NCI-H2196 (cell line): ENCODE measurements around the gene NDUFAF4.

Source experiments
- DNase-seq: peaks from one replicate; lab custom pipeline; 2025; ENCODE audit not compliant: unreplicated experiment; lab: John Stamatoyannopoulos, UW

NDUFAF4 gene

DNA sequence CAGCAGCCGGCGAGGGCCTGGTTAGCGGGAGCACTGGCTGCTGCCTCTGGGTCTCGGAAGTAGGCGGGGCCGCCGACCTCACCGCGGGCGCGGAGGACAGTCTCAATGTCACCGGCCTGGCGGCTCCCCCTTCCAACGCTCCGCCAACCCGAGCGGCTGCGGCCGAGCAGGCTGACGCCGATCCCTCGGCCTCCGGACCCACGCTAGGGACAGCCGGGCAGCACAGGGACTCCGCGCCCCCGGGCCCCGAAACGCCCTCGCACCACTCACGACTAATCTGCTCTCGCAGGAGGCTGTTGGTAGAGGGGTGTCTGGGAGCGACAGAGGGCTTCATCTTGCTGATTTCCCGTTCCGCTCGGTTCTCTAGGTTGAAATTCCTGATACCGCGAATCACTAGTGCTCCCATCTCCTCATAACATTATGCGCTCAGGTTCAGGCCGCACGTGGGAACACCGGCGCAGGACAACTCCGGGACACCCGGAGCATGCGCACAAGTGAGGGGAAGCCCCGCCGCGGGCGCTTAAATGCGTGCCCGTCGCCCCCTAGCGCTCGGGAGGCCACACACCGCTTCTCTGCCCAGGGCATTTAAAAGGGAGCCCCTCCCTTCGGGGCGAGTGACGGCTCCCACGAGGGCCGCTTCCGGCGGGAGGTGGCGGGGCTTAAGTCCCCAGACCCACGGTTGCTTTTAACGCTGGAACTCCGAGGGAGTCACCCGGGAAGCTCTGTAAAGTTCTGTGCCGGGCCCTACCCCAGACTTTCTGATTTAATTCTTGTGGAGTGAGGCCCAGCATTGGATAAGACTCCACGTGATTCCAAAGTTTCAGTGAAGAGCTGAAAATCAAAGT is at the start of gene NDUFAF4:
Gene NDUFAF4, minus strand, starts transcription at position 496 of the 845 bp plus-strand sequence. Its CDS starts 90 bp downstream, at position 406.
- DNase-seq, result peak; percentile 95

DNA sequence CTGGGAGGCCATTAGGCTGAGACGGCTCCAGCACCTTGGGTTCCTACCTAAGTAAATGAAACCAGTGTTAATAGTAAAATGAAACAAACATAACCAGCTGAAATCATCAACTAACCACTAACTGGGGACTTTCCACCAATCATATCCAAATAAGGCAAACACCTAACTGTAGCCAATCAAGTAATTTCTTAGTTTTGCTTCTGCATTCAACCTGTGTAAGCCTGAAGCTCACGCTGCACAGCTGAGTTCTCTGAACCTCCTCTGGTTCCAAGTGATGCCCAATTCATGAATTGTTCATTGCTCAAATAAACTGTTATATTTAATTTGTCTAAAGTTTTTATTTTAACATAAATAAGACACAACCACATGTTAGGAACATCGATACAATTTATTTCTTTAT is 49.4 kb upstream of the NDUFAF4 start:
- no peak for DNase-seq

DNA sequence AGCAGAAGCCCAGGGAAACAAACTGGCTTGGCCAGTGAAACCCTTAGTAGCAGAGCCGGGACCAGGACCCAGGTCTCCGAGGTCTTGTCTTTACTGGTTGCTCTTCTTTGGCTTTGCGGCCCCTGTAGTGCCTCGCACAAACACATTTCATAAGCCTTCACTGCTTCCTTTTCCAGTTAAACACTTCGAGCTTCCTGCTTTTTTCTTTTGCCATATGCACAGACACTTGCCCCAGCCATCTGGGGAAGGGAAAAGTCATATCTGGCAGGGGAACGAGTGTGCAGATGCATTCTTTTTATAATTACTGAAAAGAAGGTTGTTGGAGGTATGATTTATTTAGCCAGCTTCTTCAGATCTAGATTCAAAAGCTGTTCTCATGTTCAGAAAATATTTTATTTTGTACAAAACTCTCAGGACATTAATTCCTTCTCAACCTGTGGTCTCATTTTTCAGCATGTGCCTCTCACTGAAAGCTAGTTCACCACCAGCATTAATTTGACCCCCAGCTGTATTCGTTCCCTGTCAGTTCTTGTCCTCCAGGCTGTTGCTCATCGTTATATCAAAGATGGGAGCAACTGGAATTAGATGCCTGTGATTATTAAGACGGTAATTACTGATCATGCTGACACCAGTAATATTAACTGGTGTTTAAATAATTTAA is 46.0 kb upstream of the NDUFAF4 start:
- no peak for DNase-seq

DNA sequence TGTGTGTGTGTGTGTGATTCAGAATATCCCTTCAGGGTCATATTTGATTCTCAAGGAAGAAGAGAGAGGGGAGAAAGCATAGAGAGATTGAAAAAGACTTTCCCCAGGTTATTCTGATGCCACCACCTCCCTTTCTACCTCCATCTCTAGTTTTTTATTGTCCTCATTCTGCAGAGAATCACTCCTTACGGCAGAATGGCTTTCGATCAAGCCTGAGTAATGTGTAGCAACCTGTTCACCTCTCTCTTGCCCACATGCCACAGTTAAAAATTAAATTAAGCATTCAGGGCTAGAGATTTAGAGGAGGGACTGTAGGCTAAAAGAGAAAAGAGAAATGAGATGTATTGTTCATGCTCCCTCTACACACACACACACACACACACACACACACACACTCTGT is 45.0 kb upstream of the NDUFAF4 start:
- no peak for DNase-seq

DNA sequence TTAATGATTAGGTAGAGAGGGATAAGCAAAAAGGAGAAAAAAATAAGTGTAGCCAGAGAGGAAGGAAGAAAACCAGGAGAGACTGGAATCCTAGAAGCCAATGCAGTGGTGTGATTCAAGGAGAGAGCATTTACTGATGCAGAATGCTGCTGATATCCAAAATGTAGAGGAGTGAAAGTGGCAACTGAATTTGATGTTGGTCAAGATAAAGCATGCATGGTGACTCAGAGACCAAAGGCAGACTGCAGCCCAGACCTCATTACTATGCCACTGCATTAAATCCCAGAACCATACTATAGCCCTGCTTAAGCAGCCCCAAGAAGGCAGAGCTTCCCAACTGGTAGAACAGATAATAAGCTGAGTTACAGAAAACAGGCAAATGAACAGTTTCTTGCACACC is 42.6 kb upstream of the NDUFAF4 start:
- no peak for DNase-seq

DNA sequence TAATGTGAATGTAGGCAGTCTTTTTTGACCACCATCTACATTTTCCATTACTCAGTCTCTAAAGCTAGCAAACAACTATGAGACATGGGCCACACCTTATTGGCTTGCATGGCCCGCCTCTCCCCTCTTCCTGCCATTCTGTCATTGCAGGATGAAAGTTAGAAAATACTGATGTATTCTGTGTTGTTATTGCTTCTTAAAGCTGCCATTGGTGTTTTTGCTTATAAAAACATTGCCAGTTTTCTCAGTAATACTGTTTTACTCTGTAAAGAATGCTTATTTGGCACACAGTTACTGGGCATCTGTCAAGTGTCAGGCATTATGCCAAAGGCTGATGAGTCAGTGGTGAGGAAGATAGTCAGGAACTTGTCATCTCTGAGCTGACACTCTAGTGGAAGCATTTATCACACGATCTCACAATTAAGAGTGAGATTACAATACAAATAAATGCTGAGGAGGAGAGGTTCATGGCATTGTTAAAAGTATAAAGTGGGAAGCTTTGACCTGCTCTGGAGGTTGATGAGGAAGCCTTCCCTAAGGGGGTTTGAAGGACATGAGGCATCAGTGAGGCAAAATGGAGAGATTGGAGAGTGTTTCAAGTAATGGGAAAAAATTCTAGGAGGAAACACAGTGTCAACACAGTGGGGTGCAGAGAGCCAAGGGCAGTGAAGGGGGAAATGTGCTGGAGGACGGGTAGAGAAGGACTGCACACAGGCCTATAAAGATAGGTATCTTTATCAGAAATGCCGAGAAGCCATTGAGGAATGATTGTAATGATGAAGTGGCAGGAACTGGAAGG is 41.5 kb upstream of the NDUFAF4 start:
- peak; percentile 14 for DNase-seq

DNA sequence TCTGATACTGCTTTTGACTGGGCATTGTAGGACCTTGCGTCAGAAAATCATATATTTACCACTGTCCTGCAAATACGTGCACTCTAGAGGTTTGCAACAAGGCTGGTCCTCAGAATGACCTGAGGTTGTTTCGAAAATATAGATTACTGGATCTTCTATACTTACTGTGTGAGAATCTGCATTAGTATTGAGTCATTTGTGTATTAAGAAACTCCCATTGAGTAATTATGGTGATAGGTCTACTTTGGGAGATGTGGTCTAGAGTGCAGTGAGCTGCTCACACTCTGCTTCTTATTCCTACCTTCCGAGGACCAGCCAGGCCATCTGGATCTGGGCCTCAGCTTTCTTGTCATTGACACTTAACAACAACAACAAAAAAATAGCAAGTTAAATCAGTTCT is 36.4 kb upstream of the NDUFAF4 start:
- no peak for DNase-seq

DNA sequence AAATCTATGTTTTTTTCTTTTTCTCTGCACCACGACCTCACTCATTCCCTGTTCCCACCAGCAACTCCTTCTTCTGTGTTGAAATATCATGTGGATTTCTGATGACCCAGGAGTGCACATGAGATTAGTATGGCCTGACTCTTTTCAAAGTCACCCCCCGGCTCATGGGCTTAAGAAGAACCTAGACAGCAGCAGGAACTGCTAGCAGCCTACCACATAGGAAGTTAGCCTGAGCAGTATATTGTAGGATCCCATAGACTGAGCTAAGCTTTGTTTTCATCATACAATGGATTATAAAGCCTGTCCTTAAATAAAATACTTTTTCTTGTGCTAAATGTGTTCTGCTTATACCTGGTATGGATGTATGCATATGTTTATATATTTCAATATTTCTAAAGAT is 33.5 kb upstream of the NDUFAF4 start:
- DNase-seq, result no peak

DNA sequence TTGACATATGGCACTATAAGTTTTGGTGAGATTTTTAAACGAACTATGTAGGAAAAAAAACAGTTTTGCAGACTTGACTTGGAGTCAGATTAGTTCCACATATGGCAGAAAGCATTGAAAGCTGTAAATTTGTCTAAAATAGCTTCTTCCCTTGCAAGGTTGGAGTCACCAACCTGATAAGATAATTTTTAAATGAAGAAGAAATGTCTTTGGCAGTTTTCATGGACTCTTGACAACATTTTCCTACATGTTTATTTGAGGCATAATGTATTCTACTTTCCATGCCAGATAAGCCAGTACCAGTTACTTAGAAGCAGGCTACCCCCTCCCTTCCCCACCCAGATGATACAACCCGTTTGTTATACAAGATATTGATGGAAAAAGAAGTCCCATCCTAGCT is 32.0 kb upstream of the NDUFAF4 start:
- DNase-seq, result no peak

DNA sequence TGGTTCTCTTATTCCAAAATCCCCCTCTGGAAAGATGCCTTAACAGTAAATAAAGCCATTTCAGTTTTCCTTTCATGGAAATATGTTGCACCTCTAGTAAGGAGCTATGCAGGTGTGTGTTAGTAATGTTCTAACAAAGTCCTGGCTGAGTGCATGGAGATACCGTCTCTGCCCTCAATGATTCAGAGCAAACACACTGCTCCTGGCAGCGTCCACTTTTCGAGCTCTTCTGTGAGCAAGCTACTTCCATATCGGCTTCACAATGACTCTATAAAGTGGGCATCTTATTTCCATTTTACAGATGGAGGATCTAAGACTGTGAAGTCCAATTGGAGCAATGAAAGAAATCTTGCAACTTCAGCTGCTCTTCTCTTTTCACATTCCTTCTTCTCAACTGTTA is 30.0 kb upstream of the NDUFAF4 start:
- no peak for DNase-seq

DNA sequence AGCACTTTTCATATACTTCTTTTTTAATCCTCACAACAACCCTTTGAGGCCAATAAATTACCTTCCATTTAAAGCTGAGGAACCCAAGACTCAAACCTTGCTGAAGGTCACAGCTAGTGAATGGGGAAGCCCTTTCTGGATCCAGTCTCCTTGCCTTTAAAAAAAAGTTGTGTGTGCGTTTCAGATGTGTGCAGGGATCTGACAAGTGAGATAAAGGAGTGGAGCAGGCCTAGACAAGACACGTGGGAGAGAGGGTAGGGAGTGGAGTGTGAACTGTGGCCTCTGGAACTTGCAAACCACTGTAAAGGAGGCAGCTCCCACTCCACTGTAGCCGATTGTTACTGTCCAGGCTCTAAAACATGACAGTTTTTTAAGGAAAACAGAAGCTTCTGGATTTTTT is 28.7 kb upstream of the NDUFAF4 start:
- DNase-seq, result no peak

DNA sequence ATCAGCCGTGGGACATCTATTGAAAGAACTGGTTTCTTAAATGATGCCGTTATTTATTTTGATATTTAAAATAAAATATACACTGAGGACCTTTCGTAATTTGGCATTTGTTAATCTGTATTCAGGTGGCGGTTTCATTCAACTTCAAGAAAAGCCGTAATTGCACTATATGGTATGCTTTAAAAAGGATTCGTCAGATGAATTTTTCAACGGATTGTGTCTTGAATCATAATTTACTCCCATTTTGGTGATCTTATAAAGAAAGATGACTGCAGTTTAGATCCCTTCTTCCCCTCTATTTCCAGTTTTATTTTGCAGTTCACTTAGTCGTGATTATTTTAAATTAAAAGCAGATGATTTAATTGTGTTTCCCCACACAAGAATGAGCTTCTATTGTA is 27.6 kb upstream of the NDUFAF4 start:
- DNase-seq, result no peak

DNA sequence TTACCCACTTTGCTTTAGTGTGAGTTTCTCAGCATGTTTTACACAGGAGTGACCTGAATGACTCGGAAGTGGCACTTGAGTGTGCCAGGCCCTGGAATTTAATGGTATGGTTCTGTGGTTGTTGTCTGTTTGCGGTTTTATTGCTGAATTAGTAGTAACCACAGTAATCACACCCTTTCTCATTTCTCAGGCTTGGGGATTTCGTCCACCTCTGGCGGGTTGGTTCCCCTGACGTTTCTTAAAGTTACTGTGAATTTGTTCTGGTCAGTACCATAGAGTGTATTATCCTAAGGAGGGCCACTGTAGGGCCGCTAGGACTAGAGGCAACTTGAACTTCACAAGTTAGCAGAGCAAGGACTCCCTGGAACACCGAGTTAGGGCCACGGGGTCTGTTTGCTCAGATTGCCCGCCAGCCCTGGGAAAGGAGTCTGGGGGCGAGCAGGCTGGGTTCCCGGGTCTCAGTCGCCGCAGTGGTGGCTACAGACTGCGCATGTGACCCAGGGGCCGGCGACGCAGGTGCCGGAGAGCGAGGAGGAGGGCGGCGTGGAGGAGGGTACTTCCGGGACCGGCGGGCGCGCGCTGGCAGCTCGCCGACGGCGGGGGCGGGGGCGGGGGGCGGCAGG is 26.3 kb upstream of the NDUFAF4 start:
- DNase-seq, result no peak

DNA sequence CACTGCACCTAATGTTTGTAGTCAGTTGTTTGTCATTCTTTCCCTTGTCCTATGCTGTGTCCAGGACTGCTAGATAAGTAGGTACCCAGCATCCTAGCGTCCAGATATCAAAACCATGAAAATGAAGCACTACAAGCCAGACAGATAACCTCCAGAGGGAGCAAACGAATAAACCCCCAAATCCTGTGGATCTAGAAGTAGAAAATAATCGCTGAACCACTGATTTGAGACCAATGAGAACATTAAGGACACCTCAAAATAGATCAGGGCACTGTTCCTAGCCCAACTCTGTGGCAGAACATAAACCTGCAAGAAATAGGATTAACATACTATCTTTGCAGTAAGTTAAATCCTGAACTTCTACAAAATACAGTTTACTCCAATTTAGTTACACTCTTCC is 25.7 kb upstream of the NDUFAF4 start:
- no peak for DNase-seq

DNA sequence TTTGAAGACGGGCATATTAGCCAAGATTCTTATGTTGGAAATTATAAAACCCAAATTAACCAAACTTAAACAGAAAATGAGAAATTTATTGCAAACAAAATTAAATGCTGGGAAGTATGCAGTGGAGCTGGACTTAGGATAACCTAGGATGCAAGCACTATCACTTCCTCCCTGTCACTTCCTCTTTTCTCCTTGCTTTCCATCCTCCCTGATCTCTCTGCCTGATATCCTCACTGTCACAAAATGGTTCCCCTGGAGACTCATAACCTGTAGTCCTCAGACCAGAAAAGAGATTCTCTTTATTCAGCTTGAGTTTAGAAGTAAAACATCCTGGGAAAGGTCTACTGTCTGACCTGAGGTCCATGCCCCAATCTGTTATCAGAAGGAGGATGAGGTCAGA is 19.4 kb upstream of the NDUFAF4 start:
- DNase-seq, result no peak

DNA sequence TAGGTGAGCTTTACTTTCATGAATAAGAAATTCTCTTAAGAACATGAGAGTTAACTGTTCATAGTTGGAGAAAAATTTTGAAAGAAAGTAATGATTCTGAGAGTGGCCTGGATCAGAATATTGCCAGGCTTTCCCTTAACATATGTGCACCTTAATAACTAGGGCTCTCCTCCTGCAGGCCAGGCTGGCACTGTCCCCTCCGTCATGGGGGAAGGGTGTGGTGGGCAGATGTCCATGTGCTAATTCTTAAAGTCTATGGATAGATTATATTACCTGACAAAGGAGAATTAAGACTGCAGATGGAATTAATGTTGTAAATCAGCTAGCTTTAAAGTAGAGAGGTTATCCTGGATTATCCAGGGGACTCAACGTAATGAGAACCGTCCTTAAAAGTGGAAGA is 15.9 kb upstream of the NDUFAF4 start:
- no peak for DNase-seq

DNA sequence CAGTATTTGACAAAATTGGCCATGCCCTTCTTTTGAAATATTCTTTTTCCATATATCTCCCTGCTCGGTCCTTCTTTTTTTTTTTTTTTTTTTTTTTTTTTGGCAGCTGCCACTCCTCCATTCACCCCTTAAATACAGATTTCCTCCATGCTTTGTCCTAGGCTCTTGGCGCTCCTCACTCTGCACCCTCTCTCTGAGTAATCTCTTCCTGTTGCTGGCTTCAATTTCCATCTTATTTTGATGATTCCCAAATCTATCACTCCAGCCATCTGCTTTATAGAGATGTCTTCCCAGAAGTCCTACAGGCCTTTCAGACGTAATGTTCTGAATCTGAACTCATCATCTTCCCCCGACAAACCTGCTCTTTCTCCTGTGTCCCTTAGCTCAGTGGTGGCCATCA is 14.1 kb upstream of the NDUFAF4 start:
- DNase-seq, result no peak

DNA sequence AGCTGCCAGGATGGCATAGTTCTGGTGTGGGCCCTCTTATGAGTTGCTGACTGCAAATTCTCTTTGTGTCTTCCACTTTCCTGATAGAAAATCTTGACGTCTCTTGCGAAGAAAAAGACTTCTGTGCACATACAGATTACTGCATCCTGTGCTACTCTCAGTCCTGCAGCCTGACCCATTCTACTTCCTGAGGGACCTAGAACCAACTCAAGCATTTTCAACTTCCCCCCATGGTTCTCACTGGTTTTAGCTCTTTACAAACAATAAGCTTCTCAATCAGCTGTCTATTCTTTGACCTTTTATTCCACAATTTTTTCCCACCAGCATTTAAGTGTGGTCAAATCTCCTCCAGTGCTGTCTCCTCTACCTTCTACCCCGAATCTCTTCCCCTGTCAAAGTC is 13.5 kb upstream of the NDUFAF4 start:
- no peak for DNase-seq

DNA sequence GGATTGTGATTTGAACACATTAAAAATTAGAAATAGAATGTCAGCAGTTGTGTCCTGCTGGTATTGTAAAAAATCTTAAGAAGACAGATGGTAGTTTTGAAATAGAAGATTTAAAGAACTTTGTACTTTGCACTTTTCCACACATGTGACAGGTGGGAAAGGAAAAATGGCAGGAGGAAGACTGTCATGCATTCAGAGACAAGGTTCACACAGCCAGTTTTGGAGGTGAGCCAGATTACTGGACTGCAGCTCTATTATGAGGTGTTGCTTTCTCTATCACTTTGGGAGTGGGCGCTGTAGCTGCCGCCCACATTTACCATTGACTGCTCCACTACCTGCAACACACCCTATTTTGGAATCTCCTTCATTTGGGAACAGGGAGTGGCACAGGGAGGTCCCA is 12.1 kb upstream of the NDUFAF4 start:
- no peak for DNase-seq

DNA sequence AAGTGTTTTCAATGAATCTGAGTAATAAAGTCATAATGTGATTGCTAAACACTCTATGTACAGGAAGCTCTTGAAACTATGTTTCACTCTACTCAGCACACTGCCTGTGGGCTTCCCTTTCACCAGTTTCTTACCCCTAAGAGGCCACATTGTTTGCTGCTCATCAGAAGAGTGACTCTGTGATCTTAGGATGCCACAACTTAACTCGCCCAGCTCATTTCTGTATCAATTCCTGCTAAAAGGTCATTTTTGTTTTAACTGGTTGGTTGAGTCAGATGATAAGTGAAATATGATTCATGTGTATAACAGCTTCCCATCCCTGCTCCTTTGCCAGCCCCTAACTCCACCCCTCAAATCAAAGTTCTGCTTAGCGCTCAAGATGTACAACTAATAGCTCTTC is 9.8 kb upstream of the NDUFAF4 start:
- no peak for DNase-seq

DNA sequence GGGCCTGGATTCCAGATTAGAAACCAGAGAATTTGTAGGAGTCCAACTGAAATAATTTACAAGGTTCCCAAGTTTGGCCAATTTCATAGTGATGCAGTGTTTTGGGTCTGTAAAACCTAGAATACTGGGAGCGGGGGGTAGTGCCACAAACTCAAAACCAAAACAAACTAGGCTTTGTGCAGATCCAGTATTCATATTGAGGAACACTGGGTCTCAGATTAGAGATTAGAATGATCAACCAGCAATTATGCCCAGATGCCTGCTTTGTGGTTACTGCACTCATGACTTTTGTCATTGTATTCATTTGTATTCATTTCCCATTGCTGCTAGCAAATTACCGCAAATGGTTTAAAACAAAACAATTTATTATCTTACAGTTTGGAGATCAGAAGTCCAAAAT is 3.2 kb upstream of the NDUFAF4 start:
- DNase-seq, result no peak
